ENCODE data around the gene PHF5A.

PHF5A gene

DNA sequence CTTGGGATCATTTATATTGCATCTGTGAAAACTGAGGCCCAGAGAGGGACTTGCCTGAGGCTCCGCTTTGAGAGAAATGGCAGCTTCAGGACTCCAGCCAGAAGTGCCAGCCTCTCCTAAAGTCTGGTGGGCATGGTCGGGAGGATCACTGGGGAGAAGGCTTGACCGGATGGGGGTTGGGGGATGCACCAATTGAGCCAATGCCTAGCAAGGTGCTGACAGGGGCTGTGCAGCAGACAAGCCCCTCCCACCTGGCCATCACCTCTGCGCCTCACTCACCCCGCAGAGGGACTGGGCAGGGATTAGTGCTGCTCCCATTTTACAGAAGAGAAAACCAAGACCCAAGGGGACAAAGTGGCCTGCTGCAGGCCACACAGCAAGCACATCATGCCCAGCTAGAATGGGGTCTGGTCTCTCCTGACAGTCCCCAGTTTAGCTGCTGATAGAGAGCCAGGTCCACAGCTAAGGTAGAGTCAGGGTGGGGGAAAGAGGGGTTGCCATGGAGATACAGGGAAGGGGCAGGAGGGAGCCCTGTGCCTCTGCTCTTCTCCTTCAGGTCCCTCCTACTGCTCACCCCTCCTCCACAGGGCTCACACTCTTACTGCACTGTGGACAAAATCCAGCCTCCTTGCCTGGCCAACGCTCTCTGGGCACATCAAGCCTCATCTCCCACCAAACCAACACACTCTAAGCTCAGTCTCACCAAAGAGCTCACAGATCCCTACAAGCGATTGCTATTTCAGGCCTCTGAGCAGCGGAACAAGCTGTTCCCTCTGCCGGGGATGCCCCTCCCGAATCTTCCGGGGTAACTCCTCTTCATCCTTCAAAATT, 57.3 kb downstream of the PHF5A start:
- no peak for DNase-seq (ENCODE audit: low spot score)

DNA sequence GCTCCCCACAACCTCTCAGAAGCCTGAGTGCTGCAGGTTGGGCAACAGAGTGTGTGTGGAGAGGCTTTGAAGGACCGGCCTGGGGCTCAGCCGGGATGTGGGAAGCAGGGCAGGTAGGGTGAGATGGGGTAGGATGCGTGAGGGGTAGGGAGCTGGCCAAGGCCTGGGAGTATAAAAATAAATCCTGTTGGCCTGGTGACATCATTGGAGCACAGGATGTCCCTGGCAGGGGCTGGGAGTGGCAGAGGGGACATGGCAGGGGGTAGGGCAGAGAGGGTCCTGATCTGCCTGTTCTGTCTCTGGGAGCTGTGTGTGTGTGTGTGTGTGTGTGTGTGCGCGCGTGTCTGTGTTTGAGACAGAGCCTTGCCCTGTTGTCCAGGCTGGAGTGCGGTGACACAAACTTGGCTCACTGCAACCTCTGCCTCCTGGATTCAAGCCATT, 58.2 kb downstream of the PHF5A start:
- DNase-seq (ENCODE audit: low spot score) = no peak
